Measurements from ENCODE around the gene AMFR.

The AMFR gene

DNA sequence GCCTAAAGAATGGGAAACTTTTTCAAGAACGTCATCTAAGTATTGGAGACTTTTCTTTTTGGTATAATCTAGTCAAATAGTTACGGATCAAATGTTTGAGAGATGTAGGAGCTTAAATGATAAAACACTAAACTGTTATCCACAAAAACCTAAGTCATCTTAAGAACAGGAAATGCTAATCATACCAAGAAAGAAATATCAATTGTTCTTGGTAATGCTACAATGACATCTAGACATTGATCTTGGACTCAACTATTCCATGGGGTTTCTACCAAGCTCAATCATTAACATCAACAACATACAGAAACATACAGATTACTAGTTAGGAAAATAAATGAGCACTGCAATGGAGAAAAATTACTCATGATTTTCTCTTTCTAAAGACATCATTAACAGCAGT, 21.9 kb upstream of the AMFR start:
- no peak overlapping the region for H3K4me3 Mint-ChIP-seq
- ATAC-seq: no peak
- no peaks in the 10 kb centered on the region for H3K27me3 Mint-ChIP-seq
- peaks cover 27% of the 10 kb centered on the region for H3K4me1 Mint-ChIP-seq
- H3K27ac Mint-ChIP-seq: no peak overlapping the region
- peaks cover 14% of the 10 kb centered on the region for H3K36me3 Mint-ChIP-seq
- no peaks in the 10 kb centered on the region for H3K9me3 Mint-ChIP-seq

DNA sequence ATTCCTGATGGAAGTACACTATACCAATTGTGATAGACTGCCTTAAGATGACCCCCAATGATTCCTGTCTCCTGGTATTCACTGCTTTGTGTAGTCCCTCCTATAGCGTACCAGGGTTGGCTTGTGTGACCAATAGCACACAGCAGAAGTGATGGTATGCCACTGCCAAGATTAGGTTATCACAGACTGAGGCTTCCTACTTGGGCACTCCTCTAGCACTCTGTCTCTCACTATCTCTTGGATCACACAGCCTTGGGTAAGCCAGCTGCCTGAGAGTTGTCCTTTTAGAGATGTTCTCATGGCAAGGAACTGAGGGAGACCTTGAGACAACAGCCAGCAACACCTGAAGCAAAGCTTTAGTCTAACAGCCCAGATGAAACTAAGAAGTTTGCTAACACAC, 12.7 kb upstream of the AMFR start:
- no peak for ATAC-seq
- Mint-ChIP-seq H3K4me1 (no peaks in the 10 kb centered on the region), H3K9me3 (no peaks in the 10 kb centered on the region), H3K4me3 (no peak overlapping the region), H3K27ac (peak overlapping the region; percentile 10), H3K27me3 (no peaks in the 10 kb centered on the region), H3K36me3 (peaks cover 48% of the 10 kb centered on the region)

DNA sequence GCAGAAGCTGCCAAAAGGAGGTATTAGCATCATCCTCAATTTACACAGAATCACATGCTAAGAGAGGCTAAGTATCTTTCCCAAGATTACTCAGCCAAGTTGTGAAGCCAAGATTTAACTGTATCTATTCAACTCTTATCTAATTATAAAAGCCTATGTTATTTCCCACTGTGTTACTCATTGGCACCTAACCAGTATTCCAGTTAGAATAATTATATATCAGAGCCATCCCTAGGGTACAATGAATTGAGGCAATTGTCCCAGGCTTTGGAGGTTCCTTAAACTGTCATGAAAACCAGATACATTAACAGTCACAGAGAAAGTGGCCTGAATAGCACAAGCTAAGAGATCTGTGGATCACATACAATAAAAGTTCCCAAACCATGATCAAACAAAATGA, 10.9 kb upstream of the AMFR start:
- ATAC-seq: no peak
- H3K36me3 Mint-ChIP-seq: peaks cover 43% of the 10 kb centered on the region
- no peaks in the 10 kb centered on the region for H3K27me3 Mint-ChIP-seq
- no peaks in the 10 kb centered on the region for H3K4me1 Mint-ChIP-seq
- no peak overlapping the region for H3K4me3 Mint-ChIP-seq
- no peaks in the 10 kb centered on the region for H3K9me3 Mint-ChIP-seq
- no peak overlapping the region for H3K27ac Mint-ChIP-seq

DNA sequence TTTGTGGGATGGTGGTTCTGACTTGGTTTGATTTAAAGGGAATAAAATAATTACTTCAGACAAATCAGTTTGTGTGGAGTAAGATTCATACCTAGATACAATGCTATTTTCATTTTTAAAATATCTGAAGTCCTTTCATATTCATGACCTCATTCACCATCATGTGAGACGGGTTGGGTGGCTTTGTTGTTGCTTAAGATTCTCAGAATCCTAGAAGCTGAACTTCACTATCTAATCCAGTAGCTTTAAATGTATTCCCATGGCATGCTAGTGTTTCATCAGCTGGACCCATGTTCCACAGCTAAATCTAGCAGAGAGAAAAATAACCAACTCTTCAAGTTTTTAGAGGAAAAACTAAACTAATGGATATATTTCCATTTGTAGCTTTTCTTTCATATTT, 2.7 kb upstream of the AMFR start:
- Mint-ChIP-seq H3K9me3 (no peaks in the 10 kb centered on the region), H3K27me3 (no peaks in the 10 kb centered on the region), H3K36me3 (peaks cover 25% of the 10 kb centered on the region), H3K27ac (no peak overlapping the region), H3K4me1 (peaks cover 11% of the 10 kb centered on the region), H3K4me3 (no peak overlapping the region)
- ATAC-seq: no peak

DNA sequence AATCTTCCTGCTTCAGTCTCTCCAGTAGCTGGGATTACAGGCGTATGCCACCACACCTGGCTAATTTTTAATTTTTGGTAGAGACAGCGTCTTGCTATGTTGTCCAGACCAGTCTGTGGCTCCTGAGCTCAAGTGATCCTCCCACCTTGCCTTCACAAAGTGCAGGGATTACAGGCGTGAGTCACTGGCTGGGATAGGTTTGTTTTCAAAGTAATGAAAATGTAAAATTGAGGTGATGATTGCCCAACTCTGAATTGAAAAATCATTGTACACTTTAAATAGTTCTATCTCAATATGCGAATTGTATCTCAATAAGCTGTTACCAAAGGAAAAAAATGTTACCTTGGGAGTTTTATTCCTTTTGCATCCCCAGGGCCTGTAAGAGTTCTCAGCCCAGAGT, 1.2 kb upstream of the AMFR start:
- peaks cover 15% of the 10 kb centered on the region for H3K36me3 Mint-ChIP-seq
- no peaks in the 10 kb centered on the region for H3K27me3 Mint-ChIP-seq
- H3K9me3 Mint-ChIP-seq: no peaks in the 10 kb centered on the region
- no peak overlapping the region for H3K4me3 Mint-ChIP-seq
- ATAC-seq: no peak
- H3K4me1 Mint-ChIP-seq: peaks cover 26% of the 10 kb centered on the region
- H3K27ac Mint-ChIP-seq: no peak overlapping the region

DNA sequence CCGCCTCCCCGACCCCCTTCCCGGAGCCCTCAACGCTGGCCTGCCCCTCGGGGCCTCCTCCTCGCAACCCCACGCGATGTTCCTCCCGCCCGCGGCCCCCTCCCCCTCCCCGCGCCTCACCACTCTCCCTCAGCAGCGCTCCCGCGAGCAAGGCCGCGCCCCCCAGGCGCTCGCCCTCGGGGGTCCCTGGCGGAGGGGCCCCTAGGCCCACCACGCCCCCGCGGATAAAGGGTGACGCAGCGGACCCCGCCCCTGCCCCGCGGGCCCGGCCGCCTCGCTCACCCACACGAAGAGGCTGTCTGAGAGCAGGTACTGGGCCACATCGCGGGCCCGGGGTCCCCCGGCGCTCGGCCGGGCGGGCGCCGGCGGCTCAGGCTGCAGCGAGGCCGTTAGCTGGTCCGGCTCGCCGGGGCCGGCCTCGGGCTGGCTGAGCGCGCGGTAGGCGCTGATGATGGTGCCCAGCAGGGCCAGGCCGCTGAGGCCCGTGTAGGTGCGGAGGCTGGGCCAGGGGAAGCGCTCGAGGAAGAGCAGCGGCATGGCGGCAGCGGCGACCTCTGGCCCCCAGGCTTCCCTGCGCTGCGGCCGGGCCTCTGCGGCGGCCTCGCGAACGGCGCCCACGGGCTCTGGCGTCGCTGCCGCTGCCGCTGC, 430 bp downstream of the AMFR start:
- peak; percentile 63 for ATAC-seq
- no peaks in the 10 kb centered on the region for H3K36me3 Mint-ChIP-seq
- no peaks in the 10 kb centered on the region for H3K9me3 Mint-ChIP-seq
- H3K27ac Mint-ChIP-seq: peak overlapping the region; percentile 88
- H3K4me3 Mint-ChIP-seq: peak overlapping the region; percentile 94
- H3K27me3 Mint-ChIP-seq: no peaks in the 10 kb centered on the region
- H3K4me1 Mint-ChIP-seq: peaks cover 40% of the 10 kb centered on the region

DNA sequence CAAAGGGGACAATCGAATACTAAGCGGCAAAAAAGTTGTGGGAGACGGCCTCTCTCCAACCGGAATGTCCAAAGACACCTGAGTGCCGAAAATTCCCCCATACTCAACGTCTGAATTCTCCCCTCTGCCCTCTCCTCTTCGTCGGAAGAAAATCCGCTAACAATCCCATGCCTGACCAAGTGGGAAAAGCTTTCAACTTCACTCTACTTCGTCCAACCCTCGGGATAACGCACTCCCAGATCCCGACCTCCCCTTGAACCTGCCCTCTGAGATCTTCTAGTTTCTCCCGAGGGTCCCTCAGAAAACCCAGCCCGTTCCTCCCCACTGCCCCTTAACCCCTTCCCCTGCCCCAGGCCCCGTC, 961 bp downstream of the AMFR start:
- peaks cover 40% of the 10 kb centered on the region for H3K4me1 Mint-ChIP-seq

DNA sequence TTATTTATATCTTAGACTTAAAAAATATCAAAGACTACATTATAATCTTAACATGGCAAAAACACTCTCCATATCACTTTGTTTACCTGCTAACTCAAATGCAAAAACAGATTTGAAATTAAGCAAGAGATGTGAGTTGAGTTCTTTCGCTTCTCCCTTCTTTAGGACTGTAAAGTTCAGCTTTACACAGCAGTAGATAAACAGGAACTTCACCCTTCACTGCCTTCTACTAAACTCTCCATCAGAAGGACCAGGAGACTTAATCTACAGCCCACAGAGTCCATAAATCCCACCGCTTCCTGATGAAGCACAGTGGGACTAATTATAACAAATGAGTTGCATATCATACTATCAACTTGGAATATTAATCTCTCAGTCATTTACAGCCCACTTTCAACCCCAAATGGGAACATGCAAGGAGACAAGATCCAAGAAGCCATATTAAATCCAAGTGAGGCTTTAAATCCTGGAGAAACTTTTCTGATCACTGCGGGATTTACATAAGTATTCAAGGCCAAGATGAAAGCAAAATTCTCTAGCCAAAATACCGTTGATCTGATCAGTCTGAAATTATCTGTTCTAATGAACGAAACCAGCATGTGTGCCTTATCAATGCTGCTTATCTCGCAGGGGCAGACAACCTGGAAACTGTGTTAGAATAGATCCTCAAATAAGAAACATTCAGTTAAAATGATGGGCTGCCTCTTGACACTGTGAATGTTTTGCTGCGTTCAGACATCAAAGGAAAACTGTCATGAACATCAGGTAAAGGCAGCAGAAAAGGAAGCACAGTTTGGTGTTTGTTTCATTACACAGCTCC, 1.6 kb downstream of the AMFR start:
- peak overlapping the region; percentile 88 for H3K27ac Mint-ChIP-seq
- H3K27me3 Mint-ChIP-seq: no peaks in the 10 kb centered on the region
- peak overlapping the region; percentile 94 for H3K4me3 Mint-ChIP-seq
- no peaks in the 10 kb centered on the region for H3K36me3 Mint-ChIP-seq
- H3K4me1 Mint-ChIP-seq: peaks cover 41% of the 10 kb centered on the region
- no peaks in the 10 kb centered on the region for H3K9me3 Mint-ChIP-seq
- peak; percentile 53 for ATAC-seq

More for the DNA sequence above, 961 bp downstream of the AMFR start:
- H3K27ac Mint-ChIP-seq: peak overlapping the region; percentile 88
- H3K27me3 Mint-ChIP-seq: no peaks in the 10 kb centered on the region
- no peak for ATAC-seq
- H3K36me3 Mint-ChIP-seq: no peaks in the 10 kb centered on the region
- no peaks in the 10 kb centered on the region for H3K9me3 Mint-ChIP-seq
- peak overlapping the region; percentile 94 for H3K4me3 Mint-ChIP-seq

DNA sequence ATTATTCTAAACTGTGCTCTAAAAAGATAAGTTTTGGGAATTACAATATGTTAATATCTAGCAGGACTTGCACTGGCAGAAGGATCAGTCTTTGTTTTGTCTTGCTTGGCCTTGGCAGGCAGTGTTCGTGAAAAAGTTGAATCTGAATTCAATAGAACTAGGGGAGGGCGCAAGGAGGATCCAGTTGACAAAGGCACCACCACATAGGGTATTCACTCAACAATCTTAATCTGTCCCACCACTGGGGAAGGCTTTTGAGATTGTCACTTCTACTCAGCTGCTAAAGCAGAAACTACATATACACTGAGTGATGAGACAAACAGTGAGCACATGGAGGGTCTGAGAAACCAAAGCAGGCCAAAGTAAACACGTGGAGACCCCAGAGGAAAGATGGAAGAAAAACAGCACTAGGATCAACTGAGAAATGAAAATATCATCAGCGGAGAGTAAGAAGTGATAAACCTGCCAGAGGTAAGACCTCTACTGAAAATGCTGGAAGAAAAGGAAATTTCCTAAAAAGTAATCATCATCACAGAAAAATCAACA, 2.4 kb downstream of the AMFR start:
- Mint-ChIP-seq H3K4me3 (peak overlapping the region; percentile 94), H3K4me1 (peaks cover 47% of the 10 kb centered on the region), H3K36me3 (no peaks in the 10 kb centered on the region), H3K27ac (peak overlapping the region; percentile 88), H3K9me3 (no peaks in the 10 kb centered on the region), H3K27me3 (no peaks in the 10 kb centered on the region)
- ATAC-seq: no peak

DNA sequence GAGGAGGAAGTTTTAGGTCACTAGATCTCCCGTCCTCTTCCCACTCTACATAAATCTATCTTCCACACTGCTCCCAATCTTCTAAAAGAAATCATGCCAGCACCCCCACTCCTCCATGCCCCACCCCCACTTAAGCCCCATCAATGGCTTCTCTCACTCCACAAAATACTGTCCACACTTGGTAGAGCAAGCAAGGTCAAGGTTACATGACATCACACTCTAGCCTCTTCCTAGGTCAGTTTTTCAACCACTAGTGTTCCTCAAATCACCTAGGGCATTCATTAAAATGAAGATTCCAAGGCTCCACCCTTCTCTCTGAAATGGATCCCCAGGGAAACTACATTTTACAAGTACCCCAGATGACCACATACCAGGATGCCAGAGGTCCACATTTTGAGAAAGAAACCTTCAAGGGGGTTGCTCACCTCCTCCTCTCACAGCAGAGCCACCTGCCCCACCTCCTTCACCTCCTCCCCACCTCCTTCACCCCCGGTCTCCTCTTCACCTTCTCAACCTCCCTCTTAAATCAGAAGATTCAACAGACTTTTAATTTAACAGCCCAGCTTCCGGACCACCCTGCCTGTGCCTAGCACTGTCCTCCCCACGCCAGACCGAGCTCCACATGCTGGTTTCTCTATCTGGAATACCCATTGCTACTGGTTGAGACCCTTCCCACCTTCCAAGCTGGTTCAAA, 3.2 kb downstream of the AMFR start:
- H3K36me3 Mint-ChIP-seq: no peaks in the 10 kb centered on the region
- peaks cover 47% of the 10 kb centered on the region for H3K4me1 Mint-ChIP-seq
- no peaks in the 10 kb centered on the region for H3K9me3 Mint-ChIP-seq
- peak overlapping the region; percentile 88 for H3K27ac Mint-ChIP-seq
- no peak for ATAC-seq
- peak overlapping the region; percentile 94 for H3K4me3 Mint-ChIP-seq
- H3K27me3 Mint-ChIP-seq: no peaks in the 10 kb centered on the region

DNA sequence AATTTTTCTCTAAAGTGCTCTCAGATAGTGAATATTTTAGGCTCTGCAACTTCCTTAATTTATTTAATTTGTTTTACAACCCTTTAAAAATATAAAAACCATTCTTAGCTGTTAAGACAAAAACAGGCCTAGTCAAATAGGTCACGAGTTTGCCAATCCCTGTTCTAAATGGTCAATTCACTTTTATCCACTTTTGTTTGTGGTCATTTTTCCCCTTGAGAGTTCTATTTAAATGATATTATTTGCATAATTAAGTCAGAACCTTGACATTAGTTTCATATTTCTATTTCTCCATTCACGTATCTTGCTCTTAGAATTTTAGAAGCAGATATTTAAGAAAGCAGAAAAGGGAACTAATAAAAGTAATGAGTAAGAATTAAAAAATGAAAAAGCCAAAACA, 4.0 kb downstream of the AMFR start:
- H3K4me3 Mint-ChIP-seq: peak overlapping the region; percentile 94

DNA sequence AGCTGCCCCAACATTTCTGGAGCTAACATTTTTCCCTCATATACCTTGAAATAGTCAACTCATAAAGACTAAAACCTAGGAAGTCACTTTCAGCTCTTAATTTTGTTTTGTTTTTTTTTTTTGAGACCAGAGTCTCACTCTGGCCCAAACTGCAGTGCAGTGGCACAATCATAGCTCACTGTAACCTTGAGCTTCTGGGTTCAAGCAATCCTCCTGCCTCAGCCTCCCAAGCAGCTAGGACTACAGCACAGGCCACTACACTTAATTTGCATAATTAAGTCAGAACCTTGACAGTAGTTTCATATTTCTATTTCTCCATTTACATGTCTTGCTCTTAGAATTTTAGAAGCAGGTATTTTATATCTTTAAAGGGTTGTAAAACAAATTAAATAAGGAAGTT, 4.7 kb downstream of the AMFR start:
- Mint-ChIP-seq H3K27ac (peak overlapping the region; percentile 88), H3K4me1 (peaks cover 49% of the 10 kb centered on the region), H3K36me3 (no peaks in the 10 kb centered on the region), H3K9me3 (no peaks in the 10 kb centered on the region), H3K27me3 (no peaks in the 10 kb centered on the region), H3K4me3 (peak overlapping the region; percentile 51)
- no peak for ATAC-seq

More for the DNA sequence above, 4.0 kb downstream of the AMFR start:
- no peaks in the 10 kb centered on the region for H3K9me3 Mint-ChIP-seq
- H3K36me3 Mint-ChIP-seq: no peaks in the 10 kb centered on the region
- ATAC-seq: peak; percentile 21
- peaks cover 47% of the 10 kb centered on the region for H3K4me1 Mint-ChIP-seq
- peak overlapping the region; percentile 88 for H3K27ac Mint-ChIP-seq
- H3K27me3 Mint-ChIP-seq: no peaks in the 10 kb centered on the region

DNA sequence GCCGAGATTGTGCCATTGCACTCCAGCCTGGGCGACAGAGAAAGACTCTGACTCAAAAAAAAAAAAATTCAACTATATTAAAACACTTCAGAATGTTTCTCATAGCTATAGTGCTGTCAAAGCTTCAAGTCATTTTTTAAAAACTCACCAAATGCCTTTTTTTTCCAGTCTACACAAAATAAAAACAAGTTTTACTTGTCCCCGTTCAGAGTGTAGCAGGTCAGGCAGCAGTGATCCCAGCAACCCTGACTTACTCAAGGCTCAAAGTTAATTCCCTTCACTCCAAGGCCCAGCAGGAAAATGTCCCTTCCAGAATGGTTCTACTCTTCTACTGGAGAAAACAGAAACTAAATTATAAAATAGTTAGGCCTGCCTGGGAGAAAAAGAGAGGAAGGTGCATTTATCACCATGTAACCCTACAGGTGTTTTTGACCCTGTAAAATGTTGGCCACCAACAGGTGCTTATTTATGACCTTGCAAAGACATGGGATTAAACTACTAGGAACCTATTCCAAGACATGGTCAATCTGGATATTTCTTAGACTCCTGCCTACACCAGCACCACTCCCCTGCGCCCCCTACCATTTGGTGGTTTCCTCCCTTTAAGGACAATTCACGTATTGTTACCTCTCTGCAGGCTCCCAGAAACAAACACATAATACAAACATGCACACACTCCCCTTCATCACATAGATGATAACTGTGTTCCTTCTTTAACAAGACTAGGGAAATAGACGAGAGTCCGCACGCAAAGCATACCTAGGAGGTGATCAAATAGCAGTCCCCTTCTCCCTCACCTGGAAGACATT, 5.4 kb downstream of the AMFR start:
- Mint-ChIP-seq H3K27me3 (no peaks in the 10 kb centered on the region), H3K4me1 (peaks cover 54% of the 10 kb centered on the region), H3K27ac (peak overlapping the region; percentile 88), H3K4me3 (peak overlapping the region; percentile 51), H3K36me3 (no peaks in the 10 kb centered on the region), H3K9me3 (no peaks in the 10 kb centered on the region)
- no peak for ATAC-seq

DNA sequence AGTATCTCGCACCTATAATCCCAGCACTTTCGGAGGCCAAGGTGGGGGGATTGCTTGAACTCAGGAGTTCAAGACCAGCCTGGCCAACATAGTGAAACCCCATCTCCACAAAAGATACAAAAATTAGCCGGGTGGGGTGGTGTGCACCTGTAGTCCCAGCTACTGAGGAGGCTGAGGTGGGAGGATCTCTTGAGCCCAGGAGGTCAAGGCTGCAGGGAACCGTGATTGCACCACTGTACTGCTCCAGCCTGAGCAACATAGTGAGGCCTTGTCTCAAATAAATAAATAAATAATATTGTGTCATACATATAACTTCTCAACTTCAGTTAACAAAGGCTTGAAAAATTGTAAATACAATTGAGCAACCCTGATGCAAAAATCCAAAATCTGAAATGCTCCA, 8.2 kb downstream of the AMFR start:
- ATAC-seq: no peak
- Mint-ChIP-seq H3K27me3 (no peaks in the 10 kb centered on the region), H3K9me3 (no peaks in the 10 kb centered on the region), H3K36me3 (peaks cover 13% of the 10 kb centered on the region), H3K4me3 (no peak overlapping the region), H3K4me1 (peaks cover 39% of the 10 kb centered on the region), H3K27ac (no peak overlapping the region)

DNA sequence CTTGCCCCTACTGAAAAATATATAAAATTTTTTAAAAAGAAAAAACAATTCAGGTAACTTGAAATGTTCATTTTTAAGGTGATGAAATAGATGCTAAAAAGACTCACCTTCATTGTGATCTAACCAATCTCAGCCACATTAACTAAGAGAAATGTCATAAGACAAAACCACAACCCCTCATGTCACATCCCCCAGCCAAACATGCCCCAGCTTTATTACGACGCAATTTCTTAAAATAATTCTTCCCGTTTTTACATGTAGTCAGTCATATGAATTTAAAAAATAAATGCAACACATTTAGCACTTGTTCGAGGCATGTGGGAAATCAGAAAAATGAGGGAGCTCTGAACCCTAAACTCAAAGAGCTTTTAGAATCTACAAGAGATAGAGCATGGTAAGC, 9.5 kb downstream of the AMFR start:
- H3K27ac Mint-ChIP-seq: peak overlapping the region; percentile 68
- H3K4me3 Mint-ChIP-seq: no peak overlapping the region
- H3K4me1 Mint-ChIP-seq: peaks cover 30% of the 10 kb centered on the region
- peaks cover 17% of the 10 kb centered on the region for H3K36me3 Mint-ChIP-seq
- ATAC-seq: no peak
- no peaks in the 10 kb centered on the region for H3K27me3 Mint-ChIP-seq
- H3K9me3 Mint-ChIP-seq: no peaks in the 10 kb centered on the region
